SK-N-SH (cell line): ENCODE data around the gene KCNK16. TPM values are rescaled to one million over a fixed set of nuclear protein-coding genes. Genes with fewer than 3 reads are reported as not detected.

ENCODE experiments used
- CTCF ChIA-PET: fragments of 300-600, 350-600 bp; formaldehyde crosslinking; extraction: SDS; loops from one replicate; lab custom pipeline; 2021; lab: Yijun Ruan, JAX
- POLR2A ChIA-PET: fragments of 350-600 bp; sonication (Branson Sonifier 250); formaldehyde crosslinking; extraction: SDS; loops from one replicate; lab custom pipeline; 2020; ENCODE audit warnings: antibody characterized with exemption, inconsistent platforms; lab: Yijun Ruan, JAX
- DNase-seq: peaks from one replicate; pipeline ENCODE4 v3.0.0; 2012
- H2AFZ ChIP-seq: fragments of 200-600 bp; sonication (generic); 2 replicates; pipeline ENCODE4 v1.8.1; 2016; ENCODE audit warnings: antibody characterized with exemption, mild to moderate bottlenecking, low read depth
- H3F3A ChIP-seq: fragments of 200-600 bp; sonication (generic); replicated peaks from 2 replicates; pipeline ENCODE3; 2016; ENCODE audit warnings: antibody characterized with exemption, mild to moderate bottlenecking; ENCODE audit not compliant: insufficient read depth
- H3K27ac ChIP-seq, 2 experiments: fragments of 200-500 bp in 1 of 2; fragments of 200-600 bp in 1 of 2; sonication (Bioruptor generic) in 1 of 2; sonication (generic), shearing (Covaris generic) in 1 of 2; 2 replicates each; pipeline versions ENCODE4 v1.5.1 to v1.6.1; 2014 to 2016; ENCODE audit warnings: low read depth in 2 of 2, inconsistent platforms in 1 of 2, low read length in 1 of 2, mild to moderate bottlenecking in 1 of 2, mixed read lengths in 1 of 2
- H3K27me3 ChIP-seq: fragments of 200-600 bp; sonication (generic), shearing (Covaris generic); 2 replicates; pipeline ENCODE4 v1.6.1; 2016; ENCODE audit warnings: mixed run types; ENCODE audit not compliant: insufficient read depth
- H3K36me3 ChIP-seq, 2 experiments: fragments of 200-500 bp in 1 of 2; fragments of 200-600 bp in 1 of 2; sonication (Bioruptor generic) in 1 of 2; sonication (generic) in 1 of 2; replicated peaks in 1 of 2; 2 replicates each; pipeline versions ENCODE3 to v1.5.1; 2014 to 2016; ENCODE audit warnings: low read length in 1 of 2, mild to moderate bottlenecking in 1 of 2; ENCODE audit not compliant: insufficient read depth in 2 of 2, control insufficient read depth in 1 of 2
- H3K4me1 ChIP-seq, 2 experiments: fragments of 200-500 bp in 1 of 2; fragments of 200-600 bp in 1 of 2; sonication (Bioruptor generic) in 1 of 2; sonication (generic), shearing (Covaris generic) in 1 of 2; 2 replicates each; pipeline versions ENCODE4 v1.5.1 to v1.6.1; 2014 to 2016; ENCODE audit warnings: low read depth in 1 of 2, low read length in 1 of 2, mixed run types in 1 of 2; ENCODE audit not compliant: insufficient read depth in 2 of 2, control insufficient read depth in 1 of 2
- H3K4me2 ChIP-seq: fragments of 200-600 bp; sonication (generic), shearing (Covaris generic); 2 replicates; pipeline ENCODE4 v1.6.1; 2017; ENCODE audit warnings: mixed run types
- H3K4me3 ChIP-seq, 2 experiments: fragments of 200-500 bp in 1 of 2; fragments of 200-600 bp in 1 of 2; sonication (Bioruptor generic) in 1 of 2; sonication (generic), shearing (Covaris generic) in 1 of 2; 2 replicates each; pipeline versions ENCODE4 v1.5.1 to v1.8.1; 2014 to 2016; ENCODE audit warnings: low read depth in 2 of 2, inconsistent platforms in 1 of 2, low read length in 1 of 2, mild to moderate bottlenecking in 1 of 2, mixed read lengths in 1 of 2, moderate library complexity in 1 of 2
- H3K79me2 ChIP-seq: fragments of 200-600 bp; sonication (generic); 2 replicates; pipeline ENCODE4 v1.8.1; 2017; ENCODE audit warnings: mild to moderate bottlenecking; ENCODE audit not compliant: insufficient read depth
- H3K9ac ChIP-seq: fragments of 200-600 bp; sonication (generic); 2 replicates; pipeline ENCODE4 v1.6.1; 2017; ENCODE audit warnings: mixed run types
- H3K9me2 ChIP-seq: fragments of 200-600 bp; sonication (generic); 2 replicates; pipeline ENCODE4 v1.6.1; 2017; ENCODE audit warnings: mixed run types
- H3K9me3 ChIP-seq: fragments of 200-600 bp; sonication (generic); 2 replicates; pipeline ENCODE4 v1.6.1; 2017; ENCODE audit warnings: mixed run types, mild to moderate bottlenecking, moderate library complexity
- H4K20me1 ChIP-seq: fragments of 200-600 bp; sonication (generic); 2 replicates; pipeline ENCODE4 v1.6.1; 2017; ENCODE audit warnings: mild to moderate bottlenecking, mixed run types; ENCODE audit not compliant: insufficient read depth
- EP300 ChIP-seq, 2 experiments: IDR thresholded peaks; 2 replicates each; pipeline versions ENCODE4 v1.4.0 to v1.6.1; 2012; ENCODE audit warnings: borderline replicate concordance in 1 of 2, low read depth in 1 of 2, low read length in 1 of 2
- GABPA ChIP-seq: IDR thresholded peaks from 2 replicates; pipeline ENCODE4 v1.4.0; 2012; ENCODE audit warnings: low read depth, mild to moderate bottlenecking
- GATA2 ChIP-seq: sonication (generic); formaldehyde crosslinking; IDR thresholded peaks from 2 replicates; pipeline ENCODE4 v1.5.0; 2020; ENCODE audit warnings: mild to moderate bottlenecking, missing genetic modification reagents
- IRF3 ChIP-seq: fragments of 150-350 bp; IDR thresholded peaks from 2 replicates; pipeline ENCODE4 v1.6.1; 2016; ENCODE audit warnings: mild to moderate bottlenecking, low read depth, low read length
- MAX ChIP-seq: IDR thresholded peaks from 2 replicates; pipeline ENCODE4 v1.4.0; 2012; ENCODE audit warnings: low read depth
- MEF2A ChIP-seq: IDR thresholded peaks from 2 replicates; pipeline ENCODE4 v1.4.0; 2012; ENCODE audit warnings: low read depth, borderline replicate concordance
- NRF1 ChIP-seq: IDR thresholded peaks from 2 replicates; pipeline ENCODE4 v1.6.1; 2012; ENCODE audit warnings: low read depth, mild to moderate bottlenecking, low read length
- PBX3 ChIP-seq: IDR thresholded peaks from 2 replicates; pipeline ENCODE4; 2012
- REST ChIP-seq: IDR thresholded peaks from 2 replicates; pipeline ENCODE4 v1.6.1; 2012; ENCODE audit warnings: mild to moderate bottlenecking, low read depth, low read length, moderate library complexity
- RXRA ChIP-seq: IDR thresholded peaks from 2 replicates; pipeline ENCODE4 v1.4.0; 2012; ENCODE audit warnings: low read depth, mild to moderate bottlenecking, borderline replicate concordance
- SMC3 ChIP-seq: IDR thresholded peaks from 2 replicates; pipeline ENCODE4 v1.6.1; 2012; ENCODE audit warnings: low read depth, low read length, improper control_type of control experiment
- YY1 ChIP-seq: IDR thresholded peaks from 2 replicates; pipeline ENCODE4 v1.4.0; 2012; ENCODE audit warnings: low read depth, mild to moderate bottlenecking
- WGBS: methylation state at CpG from one replicate; pipeline ENCODE4 v1.1.6; 2017; ENCODE audit warnings: low lambda C conversion rate; 5-methylcytosine and 5-hydroxymethylcytosine counted together
- polyA plus RNA-seq, 3 experiments: library from polyadenylated mRNA; depleted of rRNA; stranded (reverse); fragments of >200 nt; gene quantifications; 2 replicates each; pipeline ENCODE4 v1.2.3, GENCODE V29; 2012

The KCNK16 gene
- polyA plus RNA-seq, 1 of the 3 experiments (the other 2 are of a cell fraction): not detected

GRCh38 chr6:39294899-39295298, 27.6 kb downstream of the KCNK16 start:
- H3K9ac ChIP-seq: no peak overlapping the region
- TF ChIP-seq YY1: no peak
- TF ChIP-seq MAX: no peak
- TF ChIP-seq GATA2 (CRISPR knock-in tag): no peak
- TF ChIP-seq EP300 (IDR thresholded peaks at IDR 0.05; ENCODE audit: borderline replicate concordance in 1 of 2, low read depth in 1 of 2, low read length in 1 of 2): no peak
- no peak for TF ChIP-seq MEF2A
- TF ChIP-seq GABPA: no peak
- no peak for TF ChIP-seq REST
- no peak for TF ChIP-seq NRF1
- TF ChIP-seq PBX3: no peak
- no peak for TF ChIP-seq RXRA
- TF ChIP-seq IRF3: no peak
- TF ChIP-seq SMC3: no peak
- no peaks in the 10 kb centered on the region for H3K36me3 ChIP-seq
- H3K4me1 ChIP-seq: peaks cover 0 to 10% of the 10 kb centered on the region in 2 experiments; a peak in 1 of 4 replicates
- no peak overlapping the region for H3K4me2 ChIP-seq
- H4K20me1 ChIP-seq: no peaks in the 10 kb centered on the region
- POLR2A ChIA-PET: no interaction called here
- no peaks in the 10 kb centered on the region for H3K9me2 ChIP-seq
- no peak overlapping the region for H2AFZ ChIP-seq
- no peak overlapping the region for H3K4me3 ChIP-seq
- DNase-seq: no peak
- CTCF ChIA-PET: interaction anchor here (0.7 to 1.9 kb wide), 7 partner anchors 8 to 423 kb away, joined by 3 to 8 read pairs (median 3); no protein-coding TSS in a partner anchor
- no peaks in the 10 kb centered on the region for H3K79me2 ChIP-seq
- no peaks in the 10 kb centered on the region for H3F3A ChIP-seq
- 13% methylated on average over 1 of the region's 1 CpG for WGBS
- H3K9me3 ChIP-seq: no peaks in the 10 kb centered on the region
- no peak overlapping the region for H3K27ac ChIP-seq
- no peaks in the 10 kb centered on the region for H3K27me3 ChIP-seq
